Type B pancreatic cell (in vitro differentiated cells): ENCODE data around the gene NTN5. TPM values are rescaled to one million over a fixed set of nuclear protein-coding genes. Genes with fewer than 3 reads are reported as not detected.
"Not testable (repeated sequence)": the region's sequence is repeated elsewhere in the genome, so short reads cannot be mapped to it uniquely, and the experiment has no call there.

Experiments used
- DNase-seq: peaks from one replicate; pipeline ENCODE4 v3.0.0; 2021; ENCODE audit warnings: mixed read lengths; ENCODE audit not compliant: unreplicated experiment; ENCODE audit errors: extremely low spot score
- H3K27ac Mint-ChIP-seq: 2 replicates; pipeline ENCODE4 v1.8.0; 2021; ENCODE audit warnings: mild to moderate bottlenecking, mixed read lengths
- H3K27me3 Mint-ChIP-seq: 2 replicates; pipeline ENCODE4 v1.8.0; 2021; ENCODE audit warnings: mixed read lengths
- H3K36me3 Mint-ChIP-seq: 2 replicates; pipeline ENCODE4 v1.8.0; 2021; ENCODE audit warnings: mixed read lengths
- H3K4me1 Mint-ChIP-seq: one replicate; pipeline ENCODE4 v1.8.0; 2021; ENCODE audit warnings: mixed read lengths; ENCODE audit not compliant: unreplicated experiment
- H3K4me3 Mint-ChIP-seq: 2 replicates; pipeline ENCODE4 v1.8.0; 2021; ENCODE audit warnings: mild to moderate bottlenecking, mixed read lengths
- H3K9me3 Mint-ChIP-seq: 2 replicates; pipeline ENCODE4 v1.8.0; 2021; ENCODE audit warnings: mixed read lengths
- total RNA-seq: library from RNA; stranded (reverse); gene quantifications from 2 replicates; pipeline ENCODE4 v1.2.1, GENCODE V29; 2021; ENCODE audit warnings: low replicate concordance
- TF ChIP-seq, protein P1 (sequence below): fragments of 200-600 bp; sonication (generic); conservative IDR thresholded peaks from 2 replicates; pipeline ENCODE4 v1.5.0; 2021; ENCODE audit warnings: antibody characterized with exemption, mild to moderate bottlenecking

NTN5 gene
- total RNA-seq, 1 donor from 2014 or later = 1.2 TPM

DNA sequence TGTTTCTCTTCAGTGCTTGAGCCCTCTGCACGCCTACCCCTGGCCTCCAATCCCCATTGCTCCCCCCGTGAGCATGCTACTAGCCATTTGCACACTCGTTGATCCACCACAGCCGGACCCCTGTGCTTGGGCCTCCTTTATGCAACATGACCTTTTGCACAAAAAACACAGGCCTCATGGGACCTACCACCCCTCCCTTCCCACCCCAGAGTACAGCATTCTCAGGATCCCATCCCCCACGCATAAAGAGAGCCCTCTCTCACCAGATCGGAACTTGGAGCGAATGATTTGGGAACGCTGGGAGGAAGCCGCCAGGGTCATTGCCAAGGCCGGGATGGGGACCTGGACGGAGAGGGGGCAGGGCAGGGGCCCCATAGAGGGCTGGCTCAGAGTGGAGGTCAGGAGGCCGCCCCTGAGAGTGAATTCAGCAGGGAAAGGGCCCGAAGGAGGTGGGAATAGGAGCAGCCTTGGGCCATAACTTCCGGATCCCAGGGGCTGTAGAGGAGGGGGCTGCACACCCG is 46.0 kb upstream of the NTN5 start:
- peaks cover 31% of the 10 kb centered on the region for H3K4me1 Mint-ChIP-seq
- no peaks in the 10 kb centered on the region for H3K27me3 Mint-ChIP-seq
- H3K4me3 Mint-ChIP-seq = peak overlapping the region; percentile 82

DNA sequence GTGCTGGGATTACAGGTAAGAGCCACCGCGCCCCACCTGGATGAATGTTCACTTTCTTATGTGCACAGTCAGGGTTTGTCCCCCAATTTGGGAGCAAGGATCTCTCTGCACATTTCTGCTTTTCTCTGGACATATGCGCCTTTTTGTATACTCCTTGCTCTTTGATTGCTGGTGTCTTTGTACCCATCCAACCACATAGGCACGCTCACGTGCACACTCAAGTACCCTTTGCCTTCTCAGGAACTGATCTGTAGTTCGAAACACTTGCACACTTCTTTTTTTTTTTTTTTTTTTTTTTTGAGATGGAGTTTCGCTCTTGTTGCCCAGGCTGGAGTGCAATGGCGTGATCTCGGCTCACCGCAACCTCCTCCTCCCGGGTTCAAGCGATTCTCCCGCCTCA is 45.3 kb upstream of the NTN5 start:
- H3K9me3 Mint-ChIP-seq, DNase-seq, H3K4me3 Mint-ChIP-seq, H3K36me3 Mint-ChIP-seq, H3K27me3 Mint-ChIP-seq, H3K27ac Mint-ChIP-seq: not testable (repeated sequence)
- H3K4me1 Mint-ChIP-seq = peaks cover 31% of the 10 kb centered on the region

More for the DNA sequence above, 46.0 kb upstream of the NTN5 start:
- TF ChIP-seq, protein P1, sequence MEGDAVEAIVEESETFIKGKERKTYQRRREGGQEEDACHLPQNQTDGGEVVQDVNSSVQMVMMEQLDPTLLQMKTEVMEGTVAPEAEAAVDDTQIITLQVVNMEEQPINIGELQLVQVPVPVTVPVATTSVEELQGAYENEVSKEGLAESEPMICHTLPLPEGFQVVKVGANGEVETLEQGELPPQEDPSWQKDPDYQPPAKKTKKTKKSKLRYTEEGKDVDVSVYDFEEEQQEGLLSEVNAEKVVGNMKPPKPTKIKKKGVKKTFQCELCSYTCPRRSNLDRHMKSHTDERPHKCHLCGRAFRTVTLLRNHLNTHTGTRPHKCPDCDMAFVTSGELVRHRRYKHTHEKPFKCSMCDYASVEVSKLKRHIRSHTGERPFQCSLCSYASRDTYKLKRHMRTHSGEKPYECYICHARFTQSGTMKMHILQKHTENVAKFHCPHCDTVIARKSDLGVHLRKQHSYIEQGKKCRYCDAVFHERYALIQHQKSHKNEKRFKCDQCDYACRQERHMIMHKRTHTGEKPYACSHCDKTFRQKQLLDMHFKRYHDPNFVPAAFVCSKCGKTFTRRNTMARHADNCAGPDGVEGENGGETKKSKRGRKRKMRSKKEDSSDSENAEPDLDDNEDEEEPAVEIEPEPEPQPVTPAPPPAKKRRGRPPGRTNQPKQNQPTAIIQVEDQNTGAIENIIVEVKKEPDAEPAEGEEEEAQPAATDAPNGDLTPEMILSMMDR = no peak
- no peak for DNase-seq
- Mint-ChIP-seq H3K36me3 (no peaks in the 10 kb centered on the region), H3K9me3 (no peaks in the 10 kb centered on the region), H3K27ac (peak overlapping the region; percentile 68)

DNA sequence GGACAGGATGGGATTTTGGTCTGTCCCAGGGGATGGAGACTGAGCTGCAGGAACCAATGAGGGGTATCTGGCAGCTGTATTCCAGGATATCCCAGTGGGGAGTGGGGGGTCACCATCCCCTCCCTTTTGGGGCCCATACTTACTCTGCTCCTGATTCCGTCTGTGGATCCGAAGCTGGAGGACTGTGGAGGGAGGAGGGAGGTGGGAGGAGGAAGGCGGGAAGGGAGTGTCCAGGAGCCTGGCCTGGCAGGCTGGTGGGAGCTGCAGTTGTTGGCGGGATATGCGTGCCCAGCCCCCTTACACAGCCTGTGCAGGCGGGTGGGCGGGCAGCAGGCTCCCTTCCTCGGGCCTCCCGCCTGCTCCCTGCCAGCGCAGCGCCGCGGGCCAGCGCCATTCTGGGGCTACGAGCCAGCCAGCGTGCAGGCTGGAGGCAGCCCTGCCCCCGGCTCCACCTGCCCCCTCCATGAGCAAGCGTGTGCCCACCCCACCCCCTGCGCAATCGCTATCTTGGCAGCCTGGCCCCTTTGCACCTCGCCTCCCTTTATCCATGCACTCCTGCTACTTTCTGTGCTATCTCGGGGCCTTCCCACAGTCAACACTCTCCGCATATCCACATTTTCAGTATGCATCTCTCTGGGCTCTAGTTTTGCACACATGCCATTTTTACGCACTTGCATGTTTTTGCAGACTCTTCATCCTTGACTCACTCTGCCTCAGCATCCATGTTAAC is 43.9 kb upstream of the NTN5 start:
- H3K27me3 Mint-ChIP-seq = no peaks in the 10 kb centered on the region
- peaks cover 37% of the 10 kb centered on the region for H3K4me1 Mint-ChIP-seq
- peak overlapping the region; percentile 20 for H3K27ac Mint-ChIP-seq
- no peaks in the 10 kb centered on the region for H3K36me3 Mint-ChIP-seq
- TF ChIP-seq, protein P1 = no peak
- no peak for DNase-seq
- no peaks in the 10 kb centered on the region for H3K9me3 Mint-ChIP-seq
- H3K4me3 Mint-ChIP-seq = peak overlapping the region; percentile 77

DNA sequence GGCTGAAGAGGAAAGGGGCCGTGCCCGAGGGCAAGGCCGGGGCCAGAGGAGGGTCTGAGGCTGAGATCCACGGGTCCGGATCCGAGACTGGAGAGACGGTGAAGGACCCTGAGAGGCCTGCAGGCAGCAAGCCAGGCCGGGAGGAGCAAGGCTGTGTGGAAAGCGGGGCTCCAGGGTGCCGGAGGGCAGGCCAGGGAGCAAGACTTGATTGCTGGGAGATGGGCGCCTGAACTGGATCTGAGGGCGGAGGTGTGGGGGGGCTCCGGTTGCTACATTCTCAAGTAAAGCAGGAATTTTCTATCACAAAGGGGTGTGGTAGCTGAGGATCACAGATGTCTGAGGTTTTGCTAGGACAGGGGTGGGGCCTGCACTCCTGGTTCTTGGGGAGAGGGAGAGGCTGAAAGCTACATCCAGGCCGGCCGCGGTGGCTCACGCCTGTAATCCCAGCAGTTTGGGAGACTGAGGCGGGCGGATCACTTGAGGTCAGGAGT is 42.9 kb upstream of the NTN5 start:
- TF ChIP-seq, protein P1 = no peak
- H3K36me3 Mint-ChIP-seq = peaks cover 3% of the 10 kb centered on the region
- peak overlapping the region; percentile 75 for H3K27ac Mint-ChIP-seq
- no peaks in the 10 kb centered on the region for H3K27me3 Mint-ChIP-seq
- DNase-seq = no peak
- peaks cover 32% of the 10 kb centered on the region for H3K4me1 Mint-ChIP-seq
- H3K4me3 Mint-ChIP-seq = peak overlapping the region; percentile 92
- H3K9me3 Mint-ChIP-seq = no peaks in the 10 kb centered on the region

DNA sequence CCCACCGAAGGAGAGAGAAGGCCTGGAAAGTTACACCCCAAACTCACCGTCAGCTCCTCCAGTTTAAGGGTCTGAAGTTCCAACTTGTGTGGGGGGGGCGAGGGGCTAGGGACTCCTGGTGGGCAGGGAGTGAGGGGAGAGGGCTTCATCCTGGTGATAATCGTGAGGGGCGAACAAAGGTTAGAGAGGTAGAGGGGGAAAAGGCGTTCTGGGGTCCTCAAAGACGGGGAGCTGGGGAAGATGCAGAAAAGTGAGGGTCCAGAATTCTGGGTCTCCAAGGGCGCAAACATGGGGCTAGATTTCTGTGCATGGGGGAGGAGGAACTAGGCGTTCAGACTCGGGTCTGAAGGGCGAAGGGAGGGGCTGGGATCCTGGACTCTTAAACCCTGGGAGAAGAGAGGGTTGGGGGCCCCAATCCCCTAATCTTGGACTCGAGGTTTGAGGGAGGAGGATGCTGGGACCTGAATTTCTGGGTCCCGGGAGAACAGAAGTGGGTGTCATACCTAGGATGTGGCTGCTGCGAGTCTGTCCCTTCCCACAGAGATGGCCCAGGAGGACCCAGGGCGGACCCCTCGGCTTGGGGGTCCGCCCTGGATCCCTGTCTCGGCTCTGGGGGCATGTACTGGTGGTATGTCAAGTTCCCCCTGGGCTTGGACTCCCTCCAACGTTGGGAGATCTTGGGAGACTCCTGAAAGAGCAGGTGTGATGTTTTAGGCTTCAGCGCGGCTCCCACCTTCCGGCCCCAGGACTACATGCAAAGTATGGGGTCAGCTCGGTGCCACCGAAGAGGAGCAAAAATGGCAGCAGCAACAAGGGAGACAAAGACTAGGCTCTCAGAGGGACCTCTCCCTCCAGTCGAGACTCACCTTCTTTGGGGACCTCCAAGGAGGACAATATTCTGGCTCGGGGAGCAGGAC is 42.2 kb upstream of the NTN5 start:
- peak overlapping the region; percentile 93 for H3K27ac Mint-ChIP-seq
- peaks cover 3% of the 10 kb centered on the region for H3K36me3 Mint-ChIP-seq
- H3K9me3 Mint-ChIP-seq = no peaks in the 10 kb centered on the region
- peak overlapping the region; percentile 92 for H3K4me3 Mint-ChIP-seq
- TF ChIP-seq, protein P1 = no peak
- no peaks in the 10 kb centered on the region for H3K27me3 Mint-ChIP-seq
- DNase-seq = no peak
- H3K4me1 Mint-ChIP-seq = peaks cover 27% of the 10 kb centered on the region
